Measurements from ENCODE around the gene PCDHGA6.
"Not testable (repeated sequence)": the region's sequence is repeated elsewhere in the genome, so short reads cannot be mapped to it uniquely, and the experiment has no call there.

The PCDHGA6 gene

DNA sequence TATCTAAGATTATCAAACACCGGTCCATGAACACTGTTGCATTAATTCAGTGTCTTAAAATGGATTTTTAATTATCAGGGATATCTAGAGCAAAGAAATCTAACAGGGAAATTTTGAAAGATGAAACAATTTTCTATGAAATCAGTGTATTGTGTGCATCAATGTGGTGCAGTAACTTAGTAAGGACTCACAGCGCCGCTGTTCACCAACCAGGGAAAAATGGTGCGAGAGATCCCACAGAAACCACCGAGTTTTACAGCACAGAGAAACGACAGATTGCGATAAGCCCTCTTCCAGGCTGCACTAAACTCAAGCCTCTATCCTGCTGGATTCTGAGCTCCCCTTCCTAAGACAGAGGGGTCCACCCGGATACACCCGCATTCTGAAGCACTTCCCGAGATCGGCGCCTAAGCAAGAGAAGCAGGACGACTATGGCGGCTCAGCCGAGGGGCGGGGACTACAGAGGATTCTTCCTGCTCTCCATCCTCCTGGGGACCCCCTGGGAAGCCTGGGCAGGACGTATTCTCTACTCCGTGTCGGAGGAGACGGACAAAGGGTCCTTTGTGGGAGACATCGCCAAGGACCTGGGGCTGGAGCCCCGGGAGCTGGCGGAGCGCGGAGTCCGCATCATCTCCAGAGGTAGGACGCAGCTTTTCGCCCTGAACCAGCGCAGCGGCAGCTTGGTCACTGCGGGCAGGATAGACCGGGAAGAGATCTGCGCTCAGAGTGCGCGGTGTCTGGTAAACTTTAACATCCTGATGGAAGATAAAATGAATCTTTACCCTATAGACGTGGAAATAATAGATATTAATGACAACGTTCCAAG is 9.0 kb downstream of the PCDHGA6 start, which contains the start of gene PCDHGA7:
Gene PCDHGA7 (plus strand): TSS at position 274 of the 826 bp plus-strand sequence. CDS start 158 bp downstream, at position 432.
- TF ChIP-seq, protein P1, sequence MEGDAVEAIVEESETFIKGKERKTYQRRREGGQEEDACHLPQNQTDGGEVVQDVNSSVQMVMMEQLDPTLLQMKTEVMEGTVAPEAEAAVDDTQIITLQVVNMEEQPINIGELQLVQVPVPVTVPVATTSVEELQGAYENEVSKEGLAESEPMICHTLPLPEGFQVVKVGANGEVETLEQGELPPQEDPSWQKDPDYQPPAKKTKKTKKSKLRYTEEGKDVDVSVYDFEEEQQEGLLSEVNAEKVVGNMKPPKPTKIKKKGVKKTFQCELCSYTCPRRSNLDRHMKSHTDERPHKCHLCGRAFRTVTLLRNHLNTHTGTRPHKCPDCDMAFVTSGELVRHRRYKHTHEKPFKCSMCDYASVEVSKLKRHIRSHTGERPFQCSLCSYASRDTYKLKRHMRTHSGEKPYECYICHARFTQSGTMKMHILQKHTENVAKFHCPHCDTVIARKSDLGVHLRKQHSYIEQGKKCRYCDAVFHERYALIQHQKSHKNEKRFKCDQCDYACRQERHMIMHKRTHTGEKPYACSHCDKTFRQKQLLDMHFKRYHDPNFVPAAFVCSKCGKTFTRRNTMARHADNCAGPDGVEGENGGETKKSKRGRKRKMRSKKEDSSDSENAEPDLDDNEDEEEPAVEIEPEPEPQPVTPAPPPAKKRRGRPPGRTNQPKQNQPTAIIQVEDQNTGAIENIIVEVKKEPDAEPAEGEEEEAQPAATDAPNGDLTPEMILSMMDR (IDR thresholded peaks at IDR 0.05; ENCODE audit: extremely low read depth, missing control alignments), result peak; percentile 30
- peak; percentile 65 for DNase-seq (ENCODE audit: low spot score)

GRCh38 chr5:141383345-141383744 is 9.7 kb downstream of the PCDHGA6 start:
- no peak for DNase-seq (ENCODE audit: low spot score)
- TF ChIP-seq, protein P1 (IDR thresholded peaks at IDR 0.05; ENCODE audit: extremely low read depth, missing control alignments), result no peak

DNA sequence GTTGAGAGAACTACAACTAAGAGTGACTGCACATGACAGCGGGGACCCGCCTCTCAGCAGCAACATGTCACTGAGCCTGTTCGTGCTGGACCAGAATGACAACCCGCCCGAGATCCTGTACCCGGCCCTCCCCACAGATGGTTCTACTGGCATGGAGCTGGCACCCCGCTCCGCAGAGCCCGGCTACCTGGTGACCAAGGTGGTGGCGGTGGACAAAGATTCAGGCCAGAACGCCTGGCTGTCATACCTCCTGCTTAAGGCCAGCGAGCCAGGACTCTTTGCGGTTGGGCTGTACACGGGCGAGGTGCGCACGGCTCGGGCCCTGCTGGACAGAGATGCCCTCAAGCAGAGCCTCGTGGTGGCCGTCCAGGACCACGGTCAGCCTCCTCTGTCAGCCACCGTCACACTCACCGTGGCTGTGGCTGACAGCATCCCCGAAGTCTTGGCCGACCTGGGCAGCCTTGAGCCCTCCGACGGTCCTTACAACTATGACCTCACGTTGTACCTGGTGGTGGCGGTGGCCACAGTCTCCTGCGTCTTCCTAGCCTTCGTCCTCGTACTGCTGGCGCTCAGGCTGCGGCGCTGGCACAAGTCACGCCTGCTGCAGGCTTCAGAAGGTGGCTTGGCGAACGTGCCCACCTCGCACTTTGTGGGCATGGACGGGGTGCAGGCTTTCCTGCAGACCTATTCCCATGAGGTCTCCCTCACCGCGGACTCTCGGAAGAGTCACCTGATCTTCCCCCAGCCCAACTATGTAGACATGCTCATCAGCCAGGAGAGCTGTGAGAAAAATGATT is 11.0 kb downstream of the PCDHGA6 start:
- TF ChIP-seq, protein P1 (IDR thresholded peaks at IDR 0.05; ENCODE audit: extremely low read depth, missing control alignments), result no peak
- no peak for DNase-seq (ENCODE audit: low spot score)

GRCh38 chr5:141387557-141388311 is 14.0 kb downstream of the PCDHGA6 start, which contains the start of gene PCDHGB4:
TSS of gene PCDHGB4 (plus strand) at chr5:141387698. CDS start at chr5:141387885, 187 bp downstream.
- TF ChIP-seq, protein P1 (IDR thresholded peaks at IDR 0.05; ENCODE audit: extremely low read depth, missing control alignments), result peak; percentile 47
- DNase-seq (ENCODE audit: low spot score), result not testable (repeated sequence)

DNA sequence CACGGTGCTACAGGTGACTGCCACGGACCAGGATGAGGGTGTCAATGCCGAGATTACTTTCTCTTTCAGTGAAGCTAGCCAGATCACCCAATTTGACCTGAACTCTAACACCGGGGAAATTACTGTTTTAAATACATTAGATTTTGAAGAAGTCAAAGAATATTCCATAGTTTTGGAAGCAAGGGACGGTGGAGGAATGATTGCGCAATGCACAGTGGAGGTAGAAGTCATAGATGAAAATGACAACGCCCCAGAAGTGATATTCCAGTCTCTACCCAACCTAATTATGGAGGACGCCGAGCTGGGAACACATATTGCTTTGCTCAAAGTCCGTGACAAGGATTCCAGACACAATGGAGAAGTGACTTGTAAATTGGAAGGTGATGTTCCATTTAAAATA is 15.0 kb downstream of the PCDHGA6 start:
- no peak for DNase-seq (ENCODE audit: low spot score)
- TF ChIP-seq, protein P1 (IDR thresholded peaks at IDR 0.05; ENCODE audit: extremely low read depth, missing control alignments), result no peak

- no peak for DNase-seq (ENCODE audit: low spot score)
- TF ChIP-seq, protein P1 (IDR thresholded peaks at IDR 0.05; ENCODE audit: extremely low read depth, missing control alignments), result no peak
Measured at GRCh38 chr5:141389153-141390042, 15.7 kb downstream of the PCDHGA6 start.

Measured in GM20000 (cell line).